Heart right ventricle (tissue), 16 donors: Measurements from ENCODE around the gene BTBD10. TPM values are rescaled to one million over a fixed set of nuclear protein-coding genes. Genes with fewer than 3 reads are reported as not detected.

Source experiments
- ATAC-seq, 8 donors: fragments of 200-7000 bp; cut with Tn5 transposase; one replicate each; pipeline ENCODE4 v1.9.1; 2020; ENCODE audit warnings: mild to moderate bottlenecking in 8 of 8, moderate library complexity in 8 of 8, moderate number of reproducible peaks in 1 of 8
- DNase-seq, 2 donors: peaks; one replicate each; pipeline ENCODE4 v3.0.0-alpha.2; 2020
- H3K27ac ChIP-seq, 10 donors: fragments of 200-600 bp; sonication (generic) in 2 of 10; one replicate each; pipeline versions ENCODE4 v1.5.0 to v1.8.0; 2020 to 2022; ENCODE audit warnings: mild to moderate bottlenecking in 3 of 10
- H3K27me3 ChIP-seq, 7 donors: fragments of 200-600 bp; one replicate each; pipeline ENCODE4 v1.8.0; 2021 to 2022; ENCODE audit warnings: mild to moderate bottlenecking in 2 of 7
- H3K36me3 ChIP-seq, 9 donors: fragments of 200-600 bp; sonication (generic) in 1 of 9; one replicate each; pipeline versions ENCODE4 v1.5.0 to v1.8.0; 2020 to 2022; ENCODE audit warnings: mild to moderate bottlenecking in 2 of 9
- H3K4me1 ChIP-seq, 9 donors: fragments of 200-600 bp; sonication (generic) in 1 of 9; one replicate each; pipeline versions ENCODE4 v1.5.0 to v1.8.0; 2020 to 2022; ENCODE audit warnings: mild to moderate bottlenecking in 4 of 9
- H3K4me3 ChIP-seq, 10 donors: fragments of 200-600 bp; sonication (generic) in 2 of 10; one replicate each; pipeline versions ENCODE4 v1.5.0 to v1.8.0; 2020 to 2022; ENCODE audit warnings: mild to moderate bottlenecking in 7 of 10, moderate library complexity in 2 of 10
- H3K9me3 ChIP-seq, 11 donors: fragments of 200-600 bp in 10 of 11; sonication (generic) in 2 of 11; one replicate each; pipeline versions ENCODE4 v1.5.0 to v1.8.0; 2013 to 2022; ENCODE audit warnings: mild to moderate bottlenecking in 2 of 11, control low read depth in 1 of 11, moderate library complexity in 1 of 11
- CTCF ChIP-seq, 9 donors: fragments of 200-600 bp; sonication (generic) in 2 of 9; IDR thresholded peaks; one replicate each; pipeline versions ENCODE4 v1.5.0 to v1.8.0; 2021 to 2022; ENCODE audit warnings: antibody characterized with exemption in 9 of 9, mild to moderate bottlenecking in 5 of 9, moderate library complexity in 1 of 9
- WGBS, 2 donors: extraction: QIAGEN DNeasy Blood & Tissue Kit; methylation state at CpG; one replicate each; pipeline ENCODE4 v1.1.7; 2013; ENCODE audit warnings: inconsistent platforms in 1 of 2; 5-methylcytosine and 5-hydroxymethylcytosine counted together
- intact Hi-C, 10 donors: fragments of 100-400 bp; cut with DNase I; formaldehyde crosslinking; loops; one replicate each; pipeline versions ENCODE4 v1.11.1 to v1.14.2; 2022
- polyA plus RNA-seq, 2 donors: library from polyadenylated mRNA; stranded (reverse); fragments of 200-250 nt; gene quantifications; one replicate each; pipeline ENCODE4 v1.2.3, GENCODE V29; 2013
- total RNA-seq, 10 donors: library from RNA; stranded (reverse); fragmentation: NEBNext Ultra II Directional in 3 of 10; extraction: Animal tissue kit (Norgen Biotek cat#: 25700) in 3 of 10; gene quantifications; one replicate each; pipeline versions ENCODE4 v1.2.1 to v1.2.4, GENCODE V29; 2021 to 2023
- donor health status: Arrhythmogenic right ventricular cardiomyopathy.
- donor health status: ischemic (EF 13 %, LVEDD 7.1; RV severe dilation, severe dysfunction).
- donor health status: healthy with polysubstance abuse.
- donor health status: DM: no; HTN: yes; CAD: no.
- donor health status: DM: no; HTN: no; CAD: no.
- donor health status: ischemic (EF 25% LVEDD 6.9; RV normal size, moderate dysfunction).
- donor health status: ischemic (EF 25% LVEDD 5.7; RV mildly dilated, moderate dysfunction).
- donor health status: healthy.
- donor health status: DM: yes; HTN: yes; CAD: no.
- donor health status: Ischemic cardiomyopathy.
- donor health status: ischemic (EF 35%, LVEDD 5.7; RV mildly dilated, moderate dysfunction).
- donor health status: nonischemic (EF 11% LVEDD 7.7; RV severe dilation, severe dysfunction).
- donor health status: DM: yes; HTN: yes; CAD: no.
- donor health status: PGD.
- donor health status: ischemic (EF 29% LVEDD 5.4; RV normal size, mild dysfunction).
- donor health status: nonischemic (EF 23%, LVEDD 6.1; RV moderate dilation, normal function).

The BTBD10 gene
- total and polyA plus RNA-seq, 12 donors = 6.8 to 36.5 (median 23.2) TPM

- 94% methylated on average over 3 of the region's 3 CpGs for WGBS, 2 donors
- ATAC-seq = no peak
Observed at GRCh38 chr11:13479688-13480087, 16.7 kb upstream of the BTBD10 start.

GRCh38 chr11:13475091-13475490, 12.1 kb upstream of the BTBD10 start:
- no peaks in the 10 kb centered on the region for H3K9me3 ChIP-seq
- intact Hi-C loops = no loop called here
- H3K36me3 ChIP-seq = no peaks in the 10 kb centered on the region
- TF ChIP-seq CTCF (IDR thresholded peaks at IDR 0.05) = no peak
- no peak for ATAC-seq
- H3K4me1 ChIP-seq = no peaks in the 10 kb centered on the region
- peaks cover 0 to 8% (median 4%) of the 10 kb centered on the region in 7 donors for H3K27me3 ChIP-seq
- no peak for DNase-seq
- no peak overlapping the region for H3K27ac ChIP-seq
- 76 to 77% methylated on average over 3 of the region's 3 CpGs for WGBS, 2 donors
- H3K4me3 ChIP-seq = no peak overlapping the region

More at GRCh38 chr11:13479688-13480087, 16.7 kb upstream of the BTBD10 start:
- DNase-seq = no peak
- no peak overlapping the region for H3K27ac ChIP-seq
- H3K4me3 ChIP-seq = no peak overlapping the region
- no peaks in the 10 kb centered on the region for H3K36me3 ChIP-seq
- intact Hi-C loops = loop anchor here in 1 of 10 donors (10.0 kb wide), 1 partner anchor 765 kb away; no protein-coding TSS in a partner anchor
- peaks cover 0 to 8% (median 0%) of the 10 kb centered on the region in 11 donors for H3K9me3 ChIP-seq
- peaks cover 0 to 8% (median 4%) of the 10 kb centered on the region in 7 donors for H3K27me3 ChIP-seq
- no peaks in the 10 kb centered on the region for H3K4me1 ChIP-seq
- TF ChIP-seq CTCF (IDR thresholded peaks at IDR 0.05) = no peak

GRCh38 chr11:13473013-13473722, 10.1 kb upstream of the BTBD10 start:
- ATAC-seq (no peak), DNase-seq (no peak)
- H3K9me3 ChIP-seq = no peaks in the 10 kb centered on the region
- no peak for TF ChIP-seq CTCF (IDR thresholded peaks at IDR 0.05)
- H3K36me3 ChIP-seq = no peaks in the 10 kb centered on the region
- H3K4me3 ChIP-seq = no peak overlapping the region
- intact Hi-C loops = no loop called here
- H3K27ac ChIP-seq = no peak overlapping the region
- 58 to 60% methylated on average over 3 of the region's 3 CpGs for WGBS, 2 donors
- no peaks in the 10 kb centered on the region for H3K4me1 ChIP-seq
- peaks cover 0 to 19% (median 9%) of the 10 kb centered on the region in 7 donors for H3K27me3 ChIP-seq

- TF ChIP-seq CTCF (IDR thresholded peaks at IDR 0.05) = no peak
- WGBS, 2 donors = 40 to 41% methylated on average over 5 of the region's 5 CpGs
Observed at GRCh38 chr11:13468750-13469149, 5.7 kb upstream of the BTBD10 start.

More at GRCh38 chr11:13468750-13469149, 5.7 kb upstream of the BTBD10 start:
- DNase-seq (no peak), ATAC-seq (no peak)
- Histone ChIP-seq H3K4me1 (peaks cover 0 to 10% (median 7%) of the 10 kb centered on the region in 9 donors), H3K9me3 (no peaks in the 10 kb centered on the region), H3K4me3 (no peak overlapping the region), H3K27me3 (peaks cover 0 to 15% (median 4%) of the 10 kb centered on the region in 7 donors), H3K27ac (no peak overlapping the region), H3K36me3 (no peaks in the 10 kb centered on the region)
- intact Hi-C loops = loop anchor here in 4 of 10 donors (5.0 to 10.0 kb wide), 2 partner anchors 84 to 256 kb away; no protein-coding TSS in a partner anchor
